Measurements from ENCODE around the gene RAD50. TPM values are rescaled to one million over a fixed set of nuclear protein-coding genes. Genes with fewer than 3 reads are reported as not detected.
"Not testable (repeated sequence)": the region's sequence is repeated elsewhere in the genome, so short reads cannot be mapped to it uniquely, and the experiment has no call there.

Gene RAD50
- total RNA-seq = 10 to 100 TPM; 33.3 to 35.0 TPM
- polyA plus RNA-seq = 10 to 100 TPM in 1 of 2 donors, 1 to 10 TPM in 1; 6.9 to 36.2 TPM

DNA sequence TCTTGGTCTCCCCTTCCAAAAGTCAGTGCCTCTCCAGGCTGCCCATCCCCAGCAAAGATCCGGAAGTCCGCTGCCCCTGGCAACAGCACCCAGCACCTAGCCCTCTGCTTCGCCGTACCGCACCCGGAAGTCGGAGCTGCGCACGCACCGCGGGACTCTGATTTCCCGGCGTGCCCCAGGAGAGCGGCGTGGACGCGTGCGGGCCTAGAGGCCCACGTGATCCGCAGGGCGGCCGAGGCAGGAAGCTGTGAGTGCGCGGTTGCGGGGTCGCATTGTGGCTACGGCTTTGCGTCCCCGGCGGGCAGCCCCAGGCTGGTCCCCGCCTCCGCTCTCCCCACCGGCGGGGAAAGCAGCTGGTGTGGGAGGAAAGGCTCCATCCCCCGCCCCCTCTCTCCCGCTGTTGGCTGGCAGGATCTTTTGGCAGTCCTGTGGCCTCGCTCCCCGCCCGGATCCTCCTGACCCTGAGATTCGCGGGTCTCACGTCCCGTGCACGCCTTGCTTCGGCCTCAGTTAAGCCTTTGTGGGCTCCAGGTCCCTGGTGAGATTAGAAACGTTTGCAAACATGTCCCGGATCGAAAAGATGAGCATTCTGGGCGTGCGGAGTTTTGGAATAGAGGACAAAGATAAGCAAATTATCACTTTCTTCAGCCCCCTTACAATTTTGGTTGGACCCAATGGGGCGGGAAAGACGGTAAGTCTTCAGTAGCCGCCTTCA is at the start of gene RAD50:
Gene RAD50 (plus strand): TSS at position 215 of the 715 bp plus-strand sequence. CDS start 348 bp downstream, at position 563.
- peaks cover 0 to 11% of the 10 kb centered on the region in 2 donors for H3K36me3 Mint-ChIP-seq
- peak within 1 kb of the TSS; percentile 93 to 99 (median 96) for H3K4me3 Mint-ChIP-seq
- Histone ChIP-seq H3K36me3 (ENCODE audit: insufficient read depth, low read length) (peaks cover 10% of the 10 kb centered on the region), H3K9me3 (ENCODE audit: control insufficient read depth in 1 of 2, low read length in 2 of 2) (no peaks in the 10 kb centered on the region), H3K27ac (ENCODE audit: low read depth, low read length) (peak within 1 kb of the TSS; percentile 69), H3K27me3 (ENCODE audit: insufficient read depth, low read length) (no peaks in the 10 kb centered on the region), H3K4me1 (ENCODE audit: insufficient read depth, low read length) (peaks cover 46% of the 10 kb centered on the region), H3K4me3 (ENCODE audit: low read length in 2 of 2) (peak within 1 kb of the TSS; percentile 43 to 64)
- H3K27ac Mint-ChIP-seq = peak within 1 kb of the TSS; percentile 94 to 98 (median 96)
- peaks cover 0 to 5% (median 0%) of the 10 kb centered on the region in 8 donors for H3K9me3 Mint-ChIP-seq
- H3K4me1 Mint-ChIP-seq = peaks cover 18 to 35% (median 26%) of the 10 kb centered on the region in 4 donors
- CTCF ChIA-PET (ENCODE audit: partially characterized antibody) = interaction anchor here (0.9 to 1.4 kb wide), 3 partner anchors 28 to 137 kb away, joined by 3 to 10 read pairs (median 3); no protein-coding TSS in a partner anchor
- DNase-seq = peak; percentile 88 to 92 (median 90)
- intact Hi-C loops (cut with micrococcal nuclease) = loop anchor here (1.0 to 10.0 kb wide), 2 partner anchors 31 to 178 kb away; partner anchors contain the start of gene KIF3A
- no peaks in the 10 kb centered on the region for H3K27me3 Mint-ChIP-seq
- POLR2A ChIA-PET (ENCODE audit: partially characterized antibody) = interaction anchor here (0.5 to 1.9 kb wide), 19 partner anchors 9 to 1617 kb away, joined by 3 to 14 read pairs (median 4); partner anchors contain the start of genes AFF4, CCNI2, GDF9 and HSPA4

DNA sequence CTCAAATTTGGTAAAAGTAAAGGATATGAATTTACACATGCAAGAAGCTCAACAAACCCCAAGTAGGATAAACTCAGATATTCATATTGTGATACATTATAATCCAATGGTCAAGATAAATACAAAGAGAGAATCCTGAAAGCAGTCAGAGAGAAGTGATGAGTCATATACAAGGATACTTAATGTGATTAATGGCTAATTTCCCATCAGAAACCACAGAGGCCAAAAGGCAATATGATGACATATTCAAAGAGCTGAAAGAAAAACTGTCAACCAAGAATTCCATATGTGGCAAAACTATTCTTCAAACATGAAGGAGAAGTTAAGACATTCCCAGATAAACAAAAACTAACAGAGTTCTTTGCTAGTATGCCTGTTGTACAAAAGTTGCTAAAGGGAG is 46.7 kb upstream of the RAD50 start:
- no peaks in the 10 kb centered on the region for H3K4me1 ChIP-seq (ENCODE audit: insufficient read depth, low read length)
- H3K4me3 ChIP-seq (ENCODE audit: low read length in 2 of 2) = no peak overlapping the region
- no peaks in the 10 kb centered on the region for H3K9me3 ChIP-seq (ENCODE audit: control insufficient read depth in 1 of 2, low read length in 2 of 2)
- H3K27ac ChIP-seq (ENCODE audit: low read depth, low read length) = no peak overlapping the region
- intact Hi-C loops (cut with micrococcal nuclease) = no loop called here
- no peaks in the 10 kb centered on the region for H3K4me1 Mint-ChIP-seq
- no peaks in the 10 kb centered on the region for H3K27me3 ChIP-seq (ENCODE audit: insufficient read depth, low read length)
- H3K27ac Mint-ChIP-seq = no peak overlapping the region
- peaks cover 0 to 11% of the 10 kb centered on the region in 2 donors for H3K36me3 Mint-ChIP-seq
- POLR2A ChIA-PET (ENCODE audit: partially characterized antibody) = interaction anchor here (0.9 kb wide), 1 partner anchor 20 kb away, joined by 3 read pairs; no protein-coding TSS in a partner anchor
- no peak for DNase-seq
- CTCF ChIA-PET (ENCODE audit: partially characterized antibody) = interaction anchor here (1.6 to 2.5 kb wide), 2 partner anchors 16 to 311 kb away, joined by 3 to 13 read pairs; no protein-coding TSS in a partner anchor
- H3K36me3 ChIP-seq (ENCODE audit: insufficient read depth, low read length) = no peaks in the 10 kb centered on the region
- no peak overlapping the region for H3K4me3 Mint-ChIP-seq
- peaks cover 0 to 15% (median 8%) of the 10 kb centered on the region in 8 donors for H3K9me3 Mint-ChIP-seq
- peaks cover 5 to 12% of the 10 kb centered on the region in 2 donors for H3K27me3 Mint-ChIP-seq

DNA sequence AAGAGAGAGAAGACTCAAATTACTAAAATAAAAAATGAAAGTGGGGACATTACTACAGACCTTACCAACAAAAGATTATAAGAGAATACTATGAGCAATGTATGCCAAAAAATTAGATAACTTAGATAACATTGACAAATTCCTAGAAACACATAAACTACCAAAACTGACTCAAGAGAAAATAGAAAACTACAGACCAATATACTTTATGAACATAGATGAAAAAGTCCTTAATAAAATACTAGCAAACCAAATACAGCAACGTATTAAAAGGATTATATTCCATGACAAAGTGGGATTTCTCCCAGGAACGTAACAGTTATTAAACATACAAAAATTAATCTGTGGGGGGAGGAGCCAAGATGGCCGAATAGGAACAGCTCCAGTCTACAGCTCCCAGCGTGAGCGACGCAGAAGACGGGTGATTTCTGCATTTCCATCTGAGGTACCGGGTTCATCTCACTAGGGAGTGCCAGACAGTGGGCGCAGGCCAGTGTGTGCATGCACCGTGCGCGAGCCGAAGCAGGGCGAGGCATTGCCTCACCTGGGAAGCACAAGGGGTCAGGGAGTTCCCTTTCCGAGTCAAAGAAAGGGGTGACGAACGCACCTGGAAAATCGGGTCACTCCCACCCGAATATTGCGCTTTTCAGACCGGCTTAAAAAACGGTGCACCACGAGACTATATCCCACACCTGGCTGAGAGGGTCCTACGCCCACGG is 43.0 kb upstream of the RAD50 start:
- POLR2A ChIA-PET (ENCODE audit: partially characterized antibody); H3K27me3 ChIP-seq (ENCODE audit: insufficient read depth, low read length); H3K4me3 Mint-ChIP-seq; H3K4me1 Mint-ChIP-seq; H3K4me3 ChIP-seq (ENCODE audit: low read length in 2 of 2); H3K9me3 ChIP-seq (ENCODE audit: control insufficient read depth in 1 of 2, low read length in 2 of 2); H3K36me3 ChIP-seq (ENCODE audit: insufficient read depth, low read length); H3K27ac ChIP-seq (ENCODE audit: low read depth, low read length); H3K27me3 Mint-ChIP-seq; H3K4me1 ChIP-seq (ENCODE audit: insufficient read depth, low read length); CTCF ChIA-PET (ENCODE audit: partially characterized antibody); intact Hi-C loops (cut with micrococcal nuclease); DNase-seq; H3K27ac Mint-ChIP-seq: not testable (repeated sequence)
- Mint-ChIP-seq H3K36me3 (peaks cover 0 to 11% of the 10 kb centered on the region in 2 donors), H3K9me3 (peaks cover 0 to 15% (median 8%) of the 10 kb centered on the region in 8 donors)

DNA sequence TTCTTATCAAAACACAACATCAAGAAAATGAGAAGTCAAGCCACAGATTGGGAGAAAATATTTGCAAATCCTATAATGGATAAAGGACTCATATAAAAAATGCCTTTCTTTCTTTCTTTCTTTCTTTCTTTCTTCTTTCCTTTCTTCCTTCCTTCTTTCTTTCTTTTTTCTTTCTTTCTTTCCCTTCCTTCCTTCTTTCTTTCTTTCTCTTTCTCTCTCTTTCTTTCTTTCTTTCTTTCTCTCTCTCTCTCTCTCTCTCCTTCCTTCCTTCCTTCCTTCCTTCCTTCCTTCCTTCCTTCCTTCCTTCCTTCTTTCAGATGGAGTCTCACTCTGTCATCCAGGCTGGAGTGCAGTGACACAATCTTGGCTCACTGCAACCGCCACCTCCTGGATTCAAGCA is 34.7 kb upstream of the RAD50 start:
- H3K36me3 ChIP-seq (ENCODE audit: insufficient read depth, low read length); POLR2A ChIA-PET (ENCODE audit: partially characterized antibody); H3K9me3 Mint-ChIP-seq; H3K4me3 ChIP-seq (ENCODE audit: low read length in 2 of 2); H3K4me3 Mint-ChIP-seq; CTCF ChIA-PET (ENCODE audit: partially characterized antibody); H3K27ac ChIP-seq (ENCODE audit: low read depth, low read length); H3K36me3 Mint-ChIP-seq; H3K27me3 Mint-ChIP-seq; H3K9me3 ChIP-seq (ENCODE audit: control insufficient read depth in 1 of 2, low read length in 2 of 2); H3K27me3 ChIP-seq (ENCODE audit: insufficient read depth, low read length); DNase-seq: not testable (repeated sequence)
- intact Hi-C loops (cut with micrococcal nuclease) = loop anchor here (10.0 kb wide), 2 partner anchors 93 to 363 kb away; no protein-coding TSS in a partner anchor
- H3K4me1 ChIP-seq (ENCODE audit: insufficient read depth, low read length) = peaks cover 12% of the 10 kb centered on the region
- peak overlapping the region in 1 of 7 donors; percentile 23 for H3K27ac Mint-ChIP-seq
- H3K4me1 Mint-ChIP-seq = peaks cover 5 to 11% (median 6%) of the 10 kb centered on the region in 4 donors

DNA sequence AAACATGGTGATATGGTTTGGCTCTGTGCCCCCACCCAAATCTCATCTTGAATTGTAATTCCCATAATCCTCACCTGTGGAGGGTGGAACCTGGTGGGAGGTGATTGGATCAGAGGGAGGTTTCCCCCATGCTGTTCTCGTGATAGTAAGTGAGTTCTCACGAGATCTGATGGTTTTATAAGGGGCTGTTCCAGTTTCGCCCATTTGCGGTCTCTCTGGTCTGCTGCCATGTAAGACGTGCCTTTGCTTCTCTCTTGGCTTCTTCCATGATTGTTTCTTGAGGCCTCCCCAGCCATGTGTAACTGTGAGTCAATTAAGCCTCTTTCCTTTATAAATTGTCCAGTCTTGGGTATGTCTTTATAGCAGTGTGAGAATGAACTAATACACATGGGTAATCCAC is 31.9 kb upstream of the RAD50 start:
- H3K27ac Mint-ChIP-seq; H3K4me3 ChIP-seq (ENCODE audit: low read length in 2 of 2); H3K9me3 ChIP-seq (ENCODE audit: control insufficient read depth in 1 of 2, low read length in 2 of 2); H3K27ac ChIP-seq (ENCODE audit: low read depth, low read length); DNase-seq; H3K4me3 Mint-ChIP-seq; H3K36me3 Mint-ChIP-seq; POLR2A ChIA-PET (ENCODE audit: partially characterized antibody); H3K27me3 ChIP-seq (ENCODE audit: insufficient read depth, low read length); H3K9me3 Mint-ChIP-seq; H3K36me3 ChIP-seq (ENCODE audit: insufficient read depth, low read length); H3K27me3 Mint-ChIP-seq: not testable (repeated sequence)
- CTCF ChIA-PET (ENCODE audit: partially characterized antibody) = interaction anchor here (3.4 to 3.7 kb wide), 2 partner anchors 12 to 16 kb away, joined by 13 to 21 read pairs; no protein-coding TSS in a partner anchor
- intact Hi-C loops (cut with micrococcal nuclease) = loop anchor here (10.0 kb wide), 2 partner anchors 90 to 360 kb away; no protein-coding TSS in a partner anchor
- H3K4me1 Mint-ChIP-seq = peaks cover 11 to 20% (median 13%) of the 10 kb centered on the region in 4 donors
- peaks cover 22% of the 10 kb centered on the region for H3K4me1 ChIP-seq (ENCODE audit: insufficient read depth, low read length)

DNA sequence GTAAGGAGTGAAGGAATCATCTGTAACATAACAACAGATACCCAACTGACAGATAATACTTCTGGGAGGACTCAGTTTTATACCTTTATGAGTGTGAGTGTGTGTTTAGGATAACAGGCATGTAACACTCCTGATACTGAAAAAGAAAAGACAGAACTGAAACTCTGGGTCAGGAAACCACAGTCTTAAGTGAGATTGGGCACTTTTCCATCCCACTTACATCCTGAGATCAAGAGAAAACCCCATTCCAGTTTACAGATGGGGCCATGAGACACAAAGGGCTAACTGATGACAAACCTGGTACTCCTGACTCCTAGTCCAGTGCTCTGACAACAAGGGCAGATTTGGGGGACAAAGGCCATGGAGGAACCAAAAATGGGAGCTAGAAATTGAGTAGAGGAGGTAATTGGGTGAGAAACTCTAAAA is 31.5 kb upstream of the RAD50 start:
- intact Hi-C loops (cut with micrococcal nuclease) = loop anchor here (10.0 kb wide), 2 partner anchors 89 to 359 kb away; no protein-coding TSS in a partner anchor
- no peaks in the 10 kb centered on the region for H3K9me3 ChIP-seq (ENCODE audit: control insufficient read depth in 1 of 2, low read length in 2 of 2)
- no peaks in the 10 kb centered on the region for H3K27me3 ChIP-seq (ENCODE audit: insufficient read depth, low read length)
- H3K9me3 Mint-ChIP-seq = no peaks in the 10 kb centered on the region
- peaks cover 11 to 20% (median 13%) of the 10 kb centered on the region in 4 donors for H3K4me1 Mint-ChIP-seq
- no peak overlapping the region for H3K4me3 ChIP-seq (ENCODE audit: low read length in 2 of 2)
- CTCF ChIA-PET (ENCODE audit: partially characterized antibody) = interaction anchor here (0.8 to 3.7 kb wide), 10 partner anchors 12 to 341 kb away, joined by 3 to 47 read pairs (median 6); partner anchors contain the start of genes GDF9, RAD50 and UQCRQ
- no peaks in the 10 kb centered on the region for H3K36me3 Mint-ChIP-seq
- H3K4me3 Mint-ChIP-seq = no peak overlapping the region
- H3K27ac Mint-ChIP-seq = no peak overlapping the region
- no peaks in the 10 kb centered on the region for H3K27me3 Mint-ChIP-seq
- POLR2A ChIA-PET (ENCODE audit: partially characterized antibody) = no interaction called here
- peaks cover 22% of the 10 kb centered on the region for H3K4me1 ChIP-seq (ENCODE audit: insufficient read depth, low read length)
- no peak overlapping the region for H3K27ac ChIP-seq (ENCODE audit: low read depth, low read length)
- DNase-seq = no peak
- H3K36me3 ChIP-seq (ENCODE audit: insufficient read depth, low read length) = no peaks in the 10 kb centered on the region

Measured in CD4-positive, alpha-beta memory T cell (primary cell).